AG09319 (cell line): ENCODE data around the gene ZNF736.
"Not testable (repeated sequence)": the region's sequence is repeated elsewhere in the genome, so short reads cannot be mapped to it uniquely, and the experiment has no call there.

Experiments
- DNase-seq: peaks from one replicate; pipeline ENCODE4 v3.0.0-alpha.2; 2010; ENCODE audit warnings: low read depth; ENCODE audit errors: extremely low read depth
- TF ChIP-seq, protein P1 (sequence below): IDR thresholded peaks from 2 replicates; pipeline ENCODE4 v1.5.1; 2011; ENCODE audit warnings: low read depth, mild to moderate bottlenecking, inconsistent platforms, low read length, moderate library complexity

Gene ZNF736

DNA sequence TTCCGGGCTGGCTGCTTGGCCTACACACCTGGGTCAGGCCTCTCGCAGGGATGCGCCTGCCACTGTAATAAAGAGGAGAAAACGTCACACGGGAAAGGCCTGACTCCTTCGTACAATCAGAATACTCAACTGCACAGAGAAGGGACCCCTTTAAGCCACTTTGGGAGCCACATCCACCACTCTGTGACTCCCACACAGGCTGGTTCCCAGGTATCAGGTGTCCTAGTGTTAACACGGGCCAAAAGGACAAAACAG lies 5.8 kb upstream of the ZNF736 start:
- TF ChIP-seq, protein P1, sequence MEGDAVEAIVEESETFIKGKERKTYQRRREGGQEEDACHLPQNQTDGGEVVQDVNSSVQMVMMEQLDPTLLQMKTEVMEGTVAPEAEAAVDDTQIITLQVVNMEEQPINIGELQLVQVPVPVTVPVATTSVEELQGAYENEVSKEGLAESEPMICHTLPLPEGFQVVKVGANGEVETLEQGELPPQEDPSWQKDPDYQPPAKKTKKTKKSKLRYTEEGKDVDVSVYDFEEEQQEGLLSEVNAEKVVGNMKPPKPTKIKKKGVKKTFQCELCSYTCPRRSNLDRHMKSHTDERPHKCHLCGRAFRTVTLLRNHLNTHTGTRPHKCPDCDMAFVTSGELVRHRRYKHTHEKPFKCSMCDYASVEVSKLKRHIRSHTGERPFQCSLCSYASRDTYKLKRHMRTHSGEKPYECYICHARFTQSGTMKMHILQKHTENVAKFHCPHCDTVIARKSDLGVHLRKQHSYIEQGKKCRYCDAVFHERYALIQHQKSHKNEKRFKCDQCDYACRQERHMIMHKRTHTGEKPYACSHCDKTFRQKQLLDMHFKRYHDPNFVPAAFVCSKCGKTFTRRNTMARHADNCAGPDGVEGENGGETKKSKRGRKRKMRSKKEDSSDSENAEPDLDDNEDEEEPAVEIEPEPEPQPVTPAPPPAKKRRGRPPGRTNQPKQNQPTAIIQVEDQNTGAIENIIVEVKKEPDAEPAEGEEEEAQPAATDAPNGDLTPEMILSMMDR, result no peak
- DNase-seq, result no peak

DNA sequence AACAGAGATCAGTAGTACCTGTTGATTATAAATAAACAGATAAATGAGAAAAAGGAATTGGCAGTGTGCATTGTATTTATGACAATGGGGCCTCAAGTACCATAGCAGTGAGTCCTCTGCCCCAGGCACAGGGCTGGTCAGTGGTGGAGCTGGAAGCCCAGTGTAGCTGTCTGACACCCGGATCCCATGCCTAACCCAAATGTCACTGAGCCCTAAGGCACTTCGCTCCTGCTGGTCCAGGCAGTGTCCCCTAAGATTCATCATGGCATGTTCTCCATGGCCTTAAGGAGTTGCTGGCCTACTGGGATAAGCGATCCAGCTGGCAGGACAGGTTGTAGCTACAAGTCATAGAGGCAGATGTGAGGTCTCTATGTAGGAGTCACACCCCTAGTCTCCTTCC lies 3.3 kb upstream of the ZNF736 start:
- TF ChIP-seq, protein P1, result no peak
- no peak for DNase-seq

DNA sequence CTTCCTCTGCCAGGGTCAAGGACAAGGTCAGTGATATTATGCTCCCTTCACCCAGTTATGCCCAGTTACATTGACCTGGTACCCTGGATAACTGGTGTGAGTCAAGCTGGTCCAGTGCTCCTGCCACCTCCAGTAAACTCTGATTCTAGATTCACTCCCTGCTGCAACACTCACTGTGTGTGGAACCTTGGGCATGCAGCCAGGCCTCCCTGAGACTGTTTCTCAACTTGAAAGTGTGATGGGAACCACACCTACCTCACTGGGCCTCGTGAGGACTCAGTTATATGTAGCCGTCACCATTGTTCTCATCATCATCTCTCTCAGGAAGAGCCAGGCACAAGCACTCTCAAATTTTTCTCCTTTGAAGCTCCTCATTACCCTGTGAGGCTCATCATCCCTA lies 935 bp upstream of the ZNF736 start:
- TF ChIP-seq, protein P1, result no peak
- no peak for DNase-seq

DNA sequence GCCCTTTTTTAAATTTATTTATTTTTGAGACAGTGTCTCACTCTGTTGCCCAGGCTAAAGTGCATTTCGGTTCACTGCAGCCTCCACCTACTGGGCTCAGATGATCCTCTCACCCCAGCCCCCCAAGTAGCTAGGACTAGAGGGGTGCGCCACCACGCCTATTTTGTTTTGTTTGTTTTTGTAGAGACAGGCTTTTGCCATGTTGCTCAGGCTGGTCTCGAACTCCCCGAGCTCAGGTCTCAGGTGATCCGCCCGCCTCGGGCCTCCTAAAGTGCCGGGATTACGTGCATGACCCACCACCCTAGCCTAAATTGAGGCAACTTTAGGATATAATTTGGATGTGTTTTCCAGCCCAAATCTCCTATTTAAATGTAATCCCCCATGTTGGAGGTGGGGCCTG lies 805 bp downstream of the ZNF736 start:
- DNase-seq, result no peak
- TF ChIP-seq, protein P1, result no peak

DNA sequence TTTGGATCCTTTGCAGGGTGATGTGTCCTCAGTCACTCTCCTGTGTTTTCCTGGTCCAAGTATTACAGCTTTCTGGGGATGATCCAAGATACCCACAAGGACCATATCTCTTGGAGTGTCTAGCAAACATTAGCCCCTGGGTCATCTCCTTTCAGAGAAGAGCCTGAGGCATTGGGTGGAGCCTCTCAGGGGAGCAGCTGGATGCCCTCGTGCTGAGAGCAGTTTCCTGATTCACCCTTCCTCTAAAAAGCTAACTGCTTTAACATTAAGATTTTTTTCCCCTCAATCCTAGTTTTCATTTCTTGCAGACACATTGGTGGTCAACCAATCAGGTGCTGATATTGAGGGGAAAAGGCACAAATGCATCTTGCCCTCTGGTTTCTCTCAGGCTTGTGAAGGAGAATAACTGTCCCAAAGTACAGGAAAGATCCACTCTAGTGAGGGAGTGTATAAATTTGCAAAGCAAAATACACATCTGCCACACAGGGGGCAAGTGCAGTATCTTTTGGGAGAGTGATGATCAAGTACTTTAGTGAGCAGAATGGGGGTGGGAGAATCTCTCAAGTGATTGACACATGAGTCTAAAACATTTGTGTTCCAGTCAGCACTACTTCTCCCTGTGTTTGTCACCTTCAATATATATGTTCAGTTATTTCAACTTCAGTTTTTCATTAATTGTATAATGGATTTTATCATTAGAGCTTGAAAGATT lies 2.4 kb downstream of the ZNF736 start:
- DNase-seq, result not testable (repeated sequence)

DNA sequence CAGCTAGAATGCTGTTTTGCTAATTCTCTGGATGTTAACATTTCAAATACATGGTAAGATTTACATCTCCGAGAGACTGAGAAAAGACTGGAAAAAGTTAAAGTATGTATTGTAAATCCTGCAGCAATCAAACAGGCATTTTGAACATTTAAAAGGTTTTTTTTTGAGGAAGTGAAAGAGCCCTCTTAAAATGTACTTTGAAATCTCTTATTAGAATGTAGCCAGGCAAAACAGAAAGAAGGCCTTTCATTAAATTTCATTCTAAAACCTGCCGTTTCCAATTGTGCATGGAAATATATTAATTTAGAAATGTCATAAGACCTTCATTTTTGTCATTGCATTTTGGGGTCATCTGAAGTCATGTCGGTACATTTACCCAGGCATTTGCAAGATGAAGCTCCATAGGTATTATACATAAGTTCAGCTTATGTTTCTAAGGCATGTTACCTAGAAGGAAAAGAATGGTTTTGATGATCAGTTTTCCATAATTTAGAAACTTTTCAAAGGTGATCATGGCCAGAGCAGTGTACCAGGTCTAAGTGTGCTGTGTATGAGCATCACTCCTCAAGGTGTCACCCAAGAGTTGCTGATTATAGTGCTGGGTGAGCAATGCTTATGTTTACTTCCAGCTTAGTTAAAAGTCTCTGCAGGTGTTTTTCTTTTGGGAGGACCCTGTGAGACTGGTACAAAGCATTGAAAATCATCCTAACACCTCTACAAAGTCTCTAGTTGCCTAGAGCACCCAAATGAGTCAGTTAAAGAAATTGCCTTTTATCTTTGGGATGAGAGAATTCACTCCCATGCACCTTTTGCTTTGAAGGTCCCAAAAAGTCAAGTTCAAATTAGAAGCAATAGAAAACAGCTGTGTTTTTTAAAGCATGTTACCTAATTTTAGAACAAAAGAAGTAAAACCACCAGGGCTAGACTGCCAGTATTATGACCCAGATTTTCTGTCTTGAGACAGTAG lies 7.1 kb downstream of the ZNF736 start:
- DNase-seq, result no peak
- TF ChIP-seq, protein P1, result no peak

DNA sequence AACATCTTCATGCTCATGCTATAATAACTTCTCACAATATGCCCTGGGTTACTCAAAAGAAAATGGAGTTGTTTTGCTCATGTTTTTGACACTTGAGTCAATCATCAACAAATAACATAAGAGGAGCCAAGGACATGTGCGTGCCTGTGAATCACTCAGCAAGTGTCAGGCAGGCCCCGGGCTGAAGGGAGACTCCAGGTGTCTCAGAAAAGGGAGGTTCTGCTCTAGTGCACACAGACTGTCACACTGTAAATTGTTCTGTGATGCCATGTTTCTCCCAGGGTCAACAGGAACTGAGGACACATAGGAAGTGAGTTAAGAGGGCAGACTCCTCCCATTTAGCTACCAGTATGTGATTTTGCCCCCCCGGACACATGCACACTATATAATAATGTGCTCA lies 10.4 kb downstream of the ZNF736 start:
- DNase-seq, result not testable (repeated sequence)

DNA sequence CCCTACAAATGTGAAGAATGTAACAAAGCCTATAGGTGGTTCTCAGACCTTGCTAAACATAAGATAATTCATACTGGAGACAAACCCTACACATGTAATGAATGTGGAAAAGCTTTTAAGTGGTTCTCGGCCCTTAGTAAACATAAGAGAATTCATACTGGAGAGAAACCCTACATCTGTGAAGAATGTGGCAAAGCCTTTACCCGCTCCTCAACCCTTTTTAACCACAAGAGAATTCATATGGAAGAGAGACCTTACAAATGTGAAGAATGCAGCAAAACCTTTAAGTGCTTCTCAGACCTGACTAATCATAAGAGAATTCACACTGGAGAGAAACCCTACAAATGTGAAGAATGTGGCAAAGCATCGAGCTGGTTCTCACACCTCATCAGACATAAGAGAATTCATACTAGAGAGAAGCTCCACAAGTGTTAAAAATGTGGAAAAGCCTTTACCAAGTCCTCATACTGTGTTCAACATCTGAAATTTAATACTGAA lies 35.0 kb downstream of the ZNF736 start:
- DNase-seq, result not testable (repeated sequence)

DNA sequence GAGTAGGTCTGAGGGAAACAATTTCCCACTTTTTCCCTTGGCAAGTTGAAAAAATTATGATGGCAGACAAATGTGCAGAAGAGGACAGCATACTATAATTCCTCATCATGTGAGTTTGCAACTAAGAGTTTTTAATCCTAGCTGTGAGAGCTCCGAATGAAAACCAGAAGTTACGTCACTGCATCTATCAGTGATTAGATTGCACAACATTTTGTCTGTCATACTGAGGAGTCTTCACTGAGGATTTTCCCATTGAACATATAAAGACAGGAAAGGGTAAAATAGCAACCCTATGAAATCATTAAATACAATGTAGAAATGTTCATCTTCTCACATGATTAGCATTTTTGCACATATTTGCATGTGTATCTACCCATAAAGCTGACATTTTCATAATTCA lies 45.8 kb downstream of the ZNF736 start:
- TF ChIP-seq, protein P1, result no peak
- DNase-seq, result no peak
